Urothelium cell line (cell line): Measurements from ENCODE around the gene HSBP1L1.
A peak's percentile ranks its signal among the peaks of the same experiment; 100 is the strongest.
"Not testable (repeated sequence)": the region's sequence is repeated elsewhere in the genome, so short reads cannot be mapped to it uniquely, and the experiment has no call there.

Experiments
- DNase-seq: peaks from one replicate; pipeline ENCODE4 v3.0.0; 2011; ENCODE audit warnings: low spot score, mixed read lengths
- FAIRE-seq: peaks from 2 replicates; lab custom pipeline; 2011; peaks lifted over from hg19 to GRCh38; lab: Jason Lieb, UNC

HSBP1L1 gene

GRCh38 chr18:79980585-79980984, 16.1 kb downstream of the HSBP1L1 start:
- DNase-seq, result no peak
- FAIRE-seq, result no peak

GRCh38 chr18:79982736-79983135, 18.3 kb downstream of the HSBP1L1 start:
- DNase-seq, result no peak
- no peak for FAIRE-seq

- FAIRE-seq (no peak), DNase-seq (no peak)
Observed at GRCh38 chr18:79983253-79983652, 18.8 kb downstream of the HSBP1L1 start.

- DNase-seq (no peak), FAIRE-seq (no peak)
Observed at GRCh38 chr18:79983793-79984192, 19.4 kb downstream of the HSBP1L1 start.

GRCh38 chr18:79985172-79985571, 20.7 kb downstream of the HSBP1L1 start:
- no peak for FAIRE-seq
- no peak for DNase-seq

GRCh38 chr18:79986726-79987125, 22.3 kb downstream of the HSBP1L1 start:
- FAIRE-seq, result no peak

GRCh38 chr18:79987566-79987965, 23.1 kb downstream of the HSBP1L1 start:
- FAIRE-seq, result no peak

More at GRCh38 chr18:79986726-79987125, 22.3 kb downstream of the HSBP1L1 start:
- DNase-seq, result no peak

GRCh38 chr18:79988071-79988450, 23.6 kb downstream of the HSBP1L1 start:
- peak; percentile 76 for DNase-seq
- FAIRE-seq, result no peak

More at GRCh38 chr18:79987566-79987965, 23.1 kb downstream of the HSBP1L1 start:
- DNase-seq, result no peak

GRCh38 chr18:79988451-79989194, 24.2 kb downstream of the HSBP1L1 start, which contains the start of gene TXNL4A:
Gene TXNL4A (minus strand): TSS chr18:79988563. CDS start chr18:79988392, 171 bp downstream.
- DNase-seq (peak; percentile 94), FAIRE-seq (peak; percentile 100)

GRCh38 chr18:79989195-79989497, 24.7 kb downstream of the HSBP1L1 start:
- no peak for FAIRE-seq
- DNase-seq, result no peak

GRCh38 chr18:79991494-79991893, 27.1 kb downstream of the HSBP1L1 start:
- FAIRE-seq (no peak), DNase-seq (no peak)

GRCh38 chr18:79999701-80000100, 35.3 kb downstream of the HSBP1L1 start:
- not testable (repeated sequence) for FAIRE-seq, DNase-seq

GRCh38 chr18:80000877-80001276, 36.4 kb downstream of the HSBP1L1 start:
- DNase-seq, result no peak
- no peak for FAIRE-seq

GRCh38 chr18:80002468-80002867, 38.0 kb downstream of the HSBP1L1 start:
- FAIRE-seq, result no peak
- no peak for DNase-seq

- DNase-seq, result no peak
- FAIRE-seq, result no peak
Observed at GRCh38 chr18:80004600-80005342, 40.3 kb downstream of the HSBP1L1 start.

- FAIRE-seq, result no peak
- no peak for DNase-seq
Observed at GRCh38 chr18:80006724-80007123, 42.3 kb downstream of the HSBP1L1 start.

GRCh38 chr18:80009661-80010550, 45.5 kb downstream of the HSBP1L1 start:
- FAIRE-seq, result peak; percentile 48
- peak; percentile 93 for DNase-seq

- no peak for DNase-seq
Observed at GRCh38 chr18:80010551-80010906, 46.1 kb downstream of the HSBP1L1 start.

GRCh38 chr18:80011496-80012137, 47.2 kb downstream of the HSBP1L1 start:
- not testable (repeated sequence) for FAIRE-seq, DNase-seq

More at GRCh38 chr18:80010551-80010906, 46.1 kb downstream of the HSBP1L1 start:
- FAIRE-seq, result no peak

- no peak for FAIRE-seq
Observed at GRCh38 chr18:80012714-80013113, 48.3 kb downstream of the HSBP1L1 start.

More at GRCh38 chr18:80012714-80013113, 48.3 kb downstream of the HSBP1L1 start:
- no peak for DNase-seq
